Heart right ventricle (tissue), 16 donors: Measurements from ENCODE around the gene FAN1. TPM values are rescaled to one million over a fixed set of nuclear protein-coding genes. Genes with fewer than 3 reads are reported as not detected.

Source experiments
- ATAC-seq, 8 donors: fragments of 200-7000 bp; cut with Tn5 transposase; one replicate each; pipeline ENCODE4 v1.9.1; 2020; ENCODE audit warnings: mild to moderate bottlenecking in 8 of 8, moderate library complexity in 8 of 8, moderate number of reproducible peaks in 1 of 8
- DNase-seq, 2 donors: peaks; one replicate each; pipeline ENCODE4 v3.0.0-alpha.2; 2020
- H3K27ac ChIP-seq, 10 donors: fragments of 200-600 bp; sonication (generic) in 2 of 10; one replicate each; pipeline versions ENCODE4 v1.5.0 to v1.8.0; 2020 to 2022; ENCODE audit warnings: mild to moderate bottlenecking in 3 of 10
- H3K27me3 ChIP-seq, 7 donors: fragments of 200-600 bp; one replicate each; pipeline ENCODE4 v1.8.0; 2021 to 2022; ENCODE audit warnings: mild to moderate bottlenecking in 2 of 7
- H3K36me3 ChIP-seq, 9 donors: fragments of 200-600 bp; sonication (generic) in 1 of 9; one replicate each; pipeline versions ENCODE4 v1.5.0 to v1.8.0; 2020 to 2022; ENCODE audit warnings: mild to moderate bottlenecking in 2 of 9
- H3K4me1 ChIP-seq, 9 donors: fragments of 200-600 bp; sonication (generic) in 1 of 9; one replicate each; pipeline versions ENCODE4 v1.5.0 to v1.8.0; 2020 to 2022; ENCODE audit warnings: mild to moderate bottlenecking in 4 of 9
- H3K4me3 ChIP-seq, 10 donors: fragments of 200-600 bp; sonication (generic) in 2 of 10; one replicate each; pipeline versions ENCODE4 v1.5.0 to v1.8.0; 2020 to 2022; ENCODE audit warnings: mild to moderate bottlenecking in 7 of 10, moderate library complexity in 2 of 10
- H3K9me3 ChIP-seq, 11 donors: fragments of 200-600 bp in 10 of 11; sonication (generic) in 2 of 11; one replicate each; pipeline versions ENCODE4 v1.5.0 to v1.8.0; 2013 to 2022; ENCODE audit warnings: mild to moderate bottlenecking in 2 of 11, control low read depth in 1 of 11, moderate library complexity in 1 of 11
- CTCF ChIP-seq, 9 donors: fragments of 200-600 bp; sonication (generic) in 2 of 9; IDR thresholded peaks; one replicate each; pipeline versions ENCODE4 v1.5.0 to v1.8.0; 2021 to 2022; ENCODE audit warnings: antibody characterized with exemption in 9 of 9, mild to moderate bottlenecking in 5 of 9, moderate library complexity in 1 of 9
- WGBS, 2 donors: extraction: QIAGEN DNeasy Blood & Tissue Kit; methylation state at CpG; one replicate each; pipeline ENCODE4 v1.1.7; 2013; ENCODE audit warnings: inconsistent platforms in 1 of 2; 5-methylcytosine and 5-hydroxymethylcytosine counted together
- intact Hi-C, 10 donors: fragments of 100-400 bp; cut with DNase I; formaldehyde crosslinking; loops; one replicate each; pipeline versions ENCODE4 v1.11.1 to v1.14.2; 2022
- polyA plus RNA-seq, 2 donors: library from polyadenylated mRNA; stranded (reverse); fragments of 200-250 nt; gene quantifications; one replicate each; pipeline ENCODE4 v1.2.3, GENCODE V29; 2013
- total RNA-seq, 10 donors: library from RNA; stranded (reverse); fragmentation: NEBNext Ultra II Directional in 3 of 10; extraction: Animal tissue kit (Norgen Biotek cat#: 25700) in 3 of 10; gene quantifications; one replicate each; pipeline versions ENCODE4 v1.2.1 to v1.2.4, GENCODE V29; 2021 to 2023
- donor health status: Arrhythmogenic right ventricular cardiomyopathy.
- donor health status: ischemic (EF 13 %, LVEDD 7.1; RV severe dilation, severe dysfunction).
- donor health status: healthy with polysubstance abuse.
- donor health status: DM: no; HTN: yes; CAD: no.
- donor health status: DM: no; HTN: no; CAD: no.
- donor health status: ischemic (EF 25% LVEDD 6.9; RV normal size, moderate dysfunction).
- donor health status: ischemic (EF 25% LVEDD 5.7; RV mildly dilated, moderate dysfunction).
- donor health status: healthy.
- donor health status: DM: yes; HTN: yes; CAD: no.
- donor health status: Ischemic cardiomyopathy.
- donor health status: ischemic (EF 35%, LVEDD 5.7; RV mildly dilated, moderate dysfunction).
- donor health status: nonischemic (EF 11% LVEDD 7.7; RV severe dilation, severe dysfunction).
- donor health status: DM: yes; HTN: yes; CAD: no.
- donor health status: PGD.
- donor health status: ischemic (EF 29% LVEDD 5.4; RV normal size, mild dysfunction).
- donor health status: nonischemic (EF 23%, LVEDD 6.1; RV moderate dilation, normal function).

The FAN1 gene
- total and polyA plus RNA-seq, 12 donors, result 8.2 to 28.0 (median 16.6) TPM

GRCh38 chr15:30939161-30939560 lies 35.4 kb downstream of the FAN1 start:
- no peak for TF ChIP-seq CTCF (IDR thresholded peaks at IDR 0.05)
- no peaks in the 10 kb centered on the region for H3K4me1 ChIP-seq
- intact Hi-C loops, result no loop called here
- no peak overlapping the region for H3K27ac ChIP-seq
- no peaks in the 10 kb centered on the region for H3K9me3 ChIP-seq
- ATAC-seq, result peak in 2 of 8 donors; percentile 56 to 64
- peaks cover 0 to 100% (median 85%) of the 10 kb centered on the region in 9 donors for H3K36me3 ChIP-seq
- 65 to 82% methylated on average over 7 of the region's 7 CpGs for WGBS, 2 donors
- DNase-seq, result no peak
- H3K4me3 ChIP-seq, result no peak overlapping the region
- no peaks in the 10 kb centered on the region for H3K27me3 ChIP-seq

- no peak for TF ChIP-seq CTCF (IDR thresholded peaks at IDR 0.05)
- H3K27me3 ChIP-seq, result no peaks in the 10 kb centered on the region
- peak overlapping the region in 1 of 10 donors; percentile 24 for H3K27ac ChIP-seq
- intact Hi-C loops, result loop anchor here in 1 of 10 donors (10.0 kb wide), 1 partner anchor 184 kb away; no protein-coding TSS in a partner anchor
- no peaks in the 10 kb centered on the region for H3K9me3 ChIP-seq
- peaks cover 0 to 100% (median 85%) of the 10 kb centered on the region in 9 donors for H3K36me3 ChIP-seq
- no peak overlapping the region for H3K4me3 ChIP-seq
- DNase-seq, result no peak
- no peak for ATAC-seq
- no peaks in the 10 kb centered on the region for H3K4me1 ChIP-seq
- 71 to 78% methylated on average over 4 of the region's 4 CpGs for WGBS, 2 donors
These were observed 36.6 kb downstream of the FAN1 start for GRCh38 chr15:30940359-30940758.

GRCh38 chr15:30941520-30941919 lies 37.8 kb downstream of the FAN1 start:
- DNase-seq, result no peak
- intact Hi-C loops, result loop anchor here in 1 of 10 donors (10.0 kb wide), 1 partner anchor 183 kb away; no protein-coding TSS in a partner anchor
- no peak for TF ChIP-seq CTCF (IDR thresholded peaks at IDR 0.05)
- Histone ChIP-seq H3K36me3 (peaks cover 0 to 100% (median 86%) of the 10 kb centered on the region in 9 donors), H3K9me3 (no peaks in the 10 kb centered on the region), H3K4me3 (no peak overlapping the region), H3K27ac (no peak overlapping the region), H3K4me1 (no peaks in the 10 kb centered on the region), H3K27me3 (no peaks in the 10 kb centered on the region)
- ATAC-seq, result peak in 1 of 8 donors; percentile 20
- 83 to 93% methylated on average over 15 of the region's 15 CpGs for WGBS, 2 donors

GRCh38 chr15:30943654-30944335 lies 40.1 kb downstream of the FAN1 start:
- Histone ChIP-seq H3K9me3 (no peaks in the 10 kb centered on the region), H3K27ac (no peak overlapping the region), H3K36me3 (peaks cover 0 to 100% (median 86%) of the 10 kb centered on the region in 9 donors), H3K4me3 (no peak overlapping the region), H3K27me3 (no peaks in the 10 kb centered on the region), H3K4me1 (no peaks in the 10 kb centered on the region)
- 84 to 86% methylated on average over 8 of the region's 8 CpGs for WGBS, 2 donors
- DNase-seq, result no peak
- peak in 2 of 8 donors; percentile 26 to 41 for ATAC-seq
- TF ChIP-seq CTCF (IDR thresholded peaks at IDR 0.05), result no peak
- intact Hi-C loops, result loop anchor here in 1 of 10 donors (10.0 kb wide), 1 partner anchor 181 kb away; no protein-coding TSS in a partner anchor
